ENCODE measurements around the gene TMEM132C.

DNA sequence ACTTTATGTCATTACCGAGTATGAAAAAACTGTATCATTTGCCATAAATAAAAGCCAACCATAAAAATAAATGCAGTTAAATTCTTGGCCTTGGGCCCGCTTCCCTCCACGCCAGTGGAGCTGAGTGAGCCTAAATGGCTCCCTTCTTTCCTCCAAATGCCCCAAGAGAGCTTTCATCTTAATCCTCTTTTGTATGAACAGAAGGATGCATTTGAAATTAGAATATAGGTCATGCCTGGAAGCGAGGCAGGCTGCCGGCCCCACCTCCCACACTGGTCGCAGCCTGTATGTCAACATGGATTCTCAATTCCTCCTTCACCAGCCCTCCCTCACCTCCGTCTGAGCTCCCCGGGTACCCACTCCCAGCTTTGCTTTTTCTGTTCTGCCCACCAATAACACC, 311.1 kb downstream of the TMEM132C start:
- TF ChIP-seq, protein P1, sequence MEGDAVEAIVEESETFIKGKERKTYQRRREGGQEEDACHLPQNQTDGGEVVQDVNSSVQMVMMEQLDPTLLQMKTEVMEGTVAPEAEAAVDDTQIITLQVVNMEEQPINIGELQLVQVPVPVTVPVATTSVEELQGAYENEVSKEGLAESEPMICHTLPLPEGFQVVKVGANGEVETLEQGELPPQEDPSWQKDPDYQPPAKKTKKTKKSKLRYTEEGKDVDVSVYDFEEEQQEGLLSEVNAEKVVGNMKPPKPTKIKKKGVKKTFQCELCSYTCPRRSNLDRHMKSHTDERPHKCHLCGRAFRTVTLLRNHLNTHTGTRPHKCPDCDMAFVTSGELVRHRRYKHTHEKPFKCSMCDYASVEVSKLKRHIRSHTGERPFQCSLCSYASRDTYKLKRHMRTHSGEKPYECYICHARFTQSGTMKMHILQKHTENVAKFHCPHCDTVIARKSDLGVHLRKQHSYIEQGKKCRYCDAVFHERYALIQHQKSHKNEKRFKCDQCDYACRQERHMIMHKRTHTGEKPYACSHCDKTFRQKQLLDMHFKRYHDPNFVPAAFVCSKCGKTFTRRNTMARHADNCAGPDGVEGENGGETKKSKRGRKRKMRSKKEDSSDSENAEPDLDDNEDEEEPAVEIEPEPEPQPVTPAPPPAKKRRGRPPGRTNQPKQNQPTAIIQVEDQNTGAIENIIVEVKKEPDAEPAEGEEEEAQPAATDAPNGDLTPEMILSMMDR (IDR thresholded peaks at IDR 0.05; ENCODE audit: insufficient read depth, low read length), result no peak
- no peak for TF ChIP-seq POLR2AphosphoS5 (IDR thresholded peaks at IDR 0.05; ENCODE audit: low read depth)
- TF ChIP-seq GABPA (IDR thresholded peaks at IDR 0.05; ENCODE audit: low read depth), result no peak
- TF ChIP-seq REST (IDR thresholded peaks at IDR 0.05; ENCODE audit: insufficient replicate concordance, low read depth), result no peak
- TF ChIP-seq SPI1 (IDR thresholded peaks at IDR 0.05; ENCODE audit: borderline replicate concordance, low read depth), result no peak

All from HL-60 (cell line).